HepG2 (cell line): ENCODE results near the gene CCDC83. TPM values are rescaled to one million over a fixed set of nuclear protein-coding genes. Genes with fewer than 3 reads are reported as not detected.
A peak's percentile ranks its signal among the peaks of the same experiment; 100 is the strongest.

ENCODE experiments used
- AGO1 ChIP-seq: fragments of 200-400 bp; formaldehyde crosslinking; IDR thresholded peaks from 2 replicates; pipeline ENCODE4 v1.6.1; 2017; ENCODE audit warnings: mild to moderate bottlenecking, low read depth, low read length, moderate library complexity; ENCODE audit not compliant: poor library complexity, severe bottlenecking
- CBX1 ChIP-seq: IDR thresholded peaks from one replicate; pipeline ENCODE4 v1.6.1; 2016; ENCODE audit warnings: antibody characterized with exemption, low read depth
- CEBPG ChIP-seq: IDR thresholded peaks from 2 replicates; pipeline ENCODE4 v1.6.1; 2016
- CTCF ChIP-seq: sonication (generic); formaldehyde crosslinking; IDR thresholded peaks from 2 replicates; pipeline ENCODE4 v1.5.0; 2020; ENCODE audit warnings: mild to moderate bottlenecking, missing genetic modification reagents, moderate library complexity
- DPF2 ChIP-seq: sonication (generic); formaldehyde crosslinking; IDR thresholded peaks from 2 replicates; pipeline ENCODE4 v1.4.0; 2020; ENCODE audit warnings: mild to moderate bottlenecking, low read depth, missing genetic modification reagents, borderline replicate concordance
- ISL2 ChIP-seq: sonication (generic); formaldehyde crosslinking; IDR thresholded peaks from 2 replicates; pipeline ENCODE4 v1.5.0; 2020; ENCODE audit warnings: missing genetic modification reagents
- MYC ChIP-seq: sonication (generic); formaldehyde crosslinking; IDR thresholded peaks from 2 replicates; pipeline ENCODE4 v1.9.0; 2021; ENCODE audit warnings: missing genetic modification reagents, borderline replicate concordance
- NONO ChIP-seq, 2 experiments: fragments of 450-650 bp in 1 of 2; sonication (generic) in 1 of 2; formaldehyde crosslinking in 1 of 2; IDR thresholded peaks in 1 of 2; conservative IDR thresholded peaks in 1 of 2; 2 replicates each; pipeline versions ENCODE4 v1.6.1 to v1.8.0; 2017 to 2022; ENCODE audit warnings: mild to moderate bottlenecking in 1 of 2, missing genetic modification reagents in 1 of 2, moderate library complexity in 1 of 2
- PHF20 ChIP-seq: sonication (generic); formaldehyde crosslinking; IDR thresholded peaks from 2 replicates; pipeline ENCODE4 v1.5.0; 2020; ENCODE audit warnings: mild to moderate bottlenecking, missing genetic modification reagents
- RCOR2 ChIP-seq: IDR thresholded peaks from 2 replicates; pipeline ENCODE4 v1.6.1; 2016; ENCODE audit warnings: missing biosample characterization, missing genetic modification reagents
- SATB2 ChIP-seq: sonication (generic); formaldehyde crosslinking; IDR thresholded peaks from 2 replicates; pipeline ENCODE4 v1.5.0; 2020; ENCODE audit warnings: missing genetic modification reagents
- SNAPC2 ChIP-seq: sonication (generic); formaldehyde crosslinking; IDR thresholded peaks from 2 replicates; pipeline ENCODE4 v1.8.1; 2022; ENCODE audit warnings: mild to moderate bottlenecking, missing genetic modification reagents
- TARDBP ChIP-seq: sonication (generic); formaldehyde crosslinking; IDR thresholded peaks from 2 replicates; pipeline ENCODE4 v1.8.0; 2022; ENCODE audit warnings: mild to moderate bottlenecking, missing genetic modification reagents
- TGIF2 ChIP-seq: IDR thresholded peaks from 2 replicates; pipeline ENCODE4 v1.6.1; 2016; ENCODE audit warnings: control low read depth, missing compliant biosample characterization
- ZNF232 ChIP-seq: sonication (generic); formaldehyde crosslinking; IDR thresholded peaks from 2 replicates; pipeline ENCODE4 v1.4.0; 2020; ENCODE audit warnings: missing genetic modification reagents, borderline replicate concordance
- ZNF430 ChIP-seq: sonication (generic); formaldehyde crosslinking; IDR thresholded peaks from 2 replicates; pipeline ENCODE4 v1.9.0; 2021; ENCODE audit warnings: mild to moderate bottlenecking, missing genetic modification reagents
- ZNF775 ChIP-seq: sonication (generic); formaldehyde crosslinking; IDR thresholded peaks from 2 replicates; pipeline ENCODE4 v1.4.0; 2020; ENCODE audit warnings: missing genetic modification reagents, mild to moderate bottlenecking, moderate library complexity, borderline replicate concordance
- ZNF891 ChIP-seq: sonication (generic); formaldehyde crosslinking; IDR thresholded peaks from 2 replicates; pipeline ENCODE4 v1.5.0; 2020; ENCODE audit warnings: mild to moderate bottlenecking, missing genetic modification reagents
- polyA plus RNA-seq, 8 experiments: library from polyadenylated mRNA; depleted of rRNA in 3 of 8; stranded (reverse) in 7 of 8; unstranded in 1 of 8; fragments of >200 nt; fragmentation: Illumina TruSeq in 4 of 8; extraction: Trizol in 4 of 8; gene quantifications; 2 replicates each; pipeline versions ENCODE4 v1.2.1 to v1.2.3, GENCODE V29; 2011 to 2016; ENCODE audit warnings: low read depth in 4 of 8, missing spikeins in 1 of 8, mixed read lengths in 1 of 8; ENCODE audit not compliant: insufficient read depth in 1 of 8
- total RNA-seq, 5 experiments: library from RNA; depleted of rRNA; stranded (reverse); fragments of >200 nt; fragmentation: Illumina TruSeq; extraction: Trizol; gene quantifications; 2 replicates each; pipeline ENCODE4 v1.2.3, GENCODE V29; 2016; ENCODE audit warnings: low read depth in 1 of 5
- TF ChIP-seq, protein P1 (sequence below): sonication (generic); formaldehyde crosslinking; IDR thresholded peaks from 2 replicates; pipeline ENCODE4 v1.5.1; 2020; ENCODE audit warnings: mild to moderate bottlenecking, moderate library complexity, missing genetic modification reagents
- TF ChIP-seq, protein P2 (sequence below): sonication (generic); formaldehyde crosslinking; IDR thresholded peaks from 2 replicates; pipeline ENCODE4 v1.5.1; 2020; ENCODE audit warnings: missing genetic modification reagents, mild to moderate bottlenecking, borderline replicate concordance
- TF ChIP-seq, protein P3 (sequence below): sonication (generic); formaldehyde crosslinking; IDR thresholded peaks from 2 replicates; pipeline ENCODE4 v1.8.1; 2023; ENCODE audit warnings: mild to moderate bottlenecking, missing genetic modification reagents, borderline replicate concordance
- TF ChIP-seq, protein P4 (sequence below): sonication (generic); formaldehyde crosslinking; IDR thresholded peaks from 2 replicates; pipeline ENCODE4 v1.5.1; 2020; ENCODE audit warnings: missing genetic modification reagents, mild to moderate bottlenecking, borderline replicate concordance

CCDC83 gene
- total and polyA plus RNA-seq, 2 of the 13 experiments (the other 11 are each of a cell fraction or from before 2014, with no cell fraction given), result not detected

- TF ChIP-seq ZNF775 (CRISPR knock-in tag) (no peak), DPF2 (CRISPR knock-in tag) (0 out of 2 replicates have a peak, but pooled peaks have one; percentile 80), AGO1 (no peak), NONO (IDR thresholded peaks at IDR 0.05) (no peak), NONO (CRISPR knock-in tag; conservative IDR thresholded peaks at IDR 0.05) (peak; percentile 48; the same call in 1 of the 2 replicates), SNAPC2 (no peak), ZNF232 (CRISPR knock-in tag) (no peak), MYC (CRISPR knock-in tag) (0 out of 2 replicates have a peak, but pooled peaks have one; percentile 30), CEBPG (CRISPR knock-in tag) (peak; percentile 56), ZNF430 (CRISPR knock-in tag) (no peak), CTCF (CRISPR knock-in tag) (no peak), RCOR2 (CRISPR knock-in tag) (peak; percentile 76; the same call in 1 of the 2 replicates), ZNF891 (CRISPR knock-in tag) (no peak), TGIF2 (CRISPR knock-in tag) (peak; percentile 51; the same call in 1 of the 2 replicates), SATB2 (CRISPR knock-in tag) (no peak; the same call in 1 of the 2 replicates), TARDBP (CRISPR knock-in tag) (peak; percentile 61; the same call in 1 of the 2 replicates), ISL2 (peak; percentile 97), CBX1 (no peak), PHF20 (CRISPR knock-in tag) (no peak)
- TF ChIP-seq, protein P1, sequence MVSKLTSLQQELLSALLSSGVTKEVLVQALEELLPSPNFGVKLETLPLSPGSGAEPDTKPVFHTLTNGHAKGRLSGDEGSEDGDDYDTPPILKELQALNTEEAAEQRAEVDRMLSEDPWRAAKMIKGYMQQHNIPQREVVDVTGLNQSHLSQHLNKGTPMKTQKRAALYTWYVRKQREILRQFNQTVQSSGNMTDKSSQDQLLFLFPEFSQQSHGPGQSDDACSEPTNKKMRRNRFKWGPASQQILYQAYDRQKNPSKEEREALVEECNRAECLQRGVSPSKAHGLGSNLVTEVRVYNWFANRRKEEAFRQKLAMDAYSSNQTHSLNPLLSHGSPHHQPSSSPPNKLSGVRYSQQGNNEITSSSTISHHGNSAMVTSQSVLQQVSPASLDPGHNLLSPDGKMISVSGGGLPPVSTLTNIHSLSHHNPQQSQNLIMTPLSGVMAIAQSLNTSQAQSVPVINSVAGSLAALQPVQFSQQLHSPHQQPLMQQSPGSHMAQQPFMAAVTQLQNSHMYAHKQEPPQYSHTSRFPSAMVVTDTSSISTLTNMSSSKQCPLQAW, result peak; percentile 89; the same call in 1 of the 2 replicates
- TF ChIP-seq, protein P2, sequence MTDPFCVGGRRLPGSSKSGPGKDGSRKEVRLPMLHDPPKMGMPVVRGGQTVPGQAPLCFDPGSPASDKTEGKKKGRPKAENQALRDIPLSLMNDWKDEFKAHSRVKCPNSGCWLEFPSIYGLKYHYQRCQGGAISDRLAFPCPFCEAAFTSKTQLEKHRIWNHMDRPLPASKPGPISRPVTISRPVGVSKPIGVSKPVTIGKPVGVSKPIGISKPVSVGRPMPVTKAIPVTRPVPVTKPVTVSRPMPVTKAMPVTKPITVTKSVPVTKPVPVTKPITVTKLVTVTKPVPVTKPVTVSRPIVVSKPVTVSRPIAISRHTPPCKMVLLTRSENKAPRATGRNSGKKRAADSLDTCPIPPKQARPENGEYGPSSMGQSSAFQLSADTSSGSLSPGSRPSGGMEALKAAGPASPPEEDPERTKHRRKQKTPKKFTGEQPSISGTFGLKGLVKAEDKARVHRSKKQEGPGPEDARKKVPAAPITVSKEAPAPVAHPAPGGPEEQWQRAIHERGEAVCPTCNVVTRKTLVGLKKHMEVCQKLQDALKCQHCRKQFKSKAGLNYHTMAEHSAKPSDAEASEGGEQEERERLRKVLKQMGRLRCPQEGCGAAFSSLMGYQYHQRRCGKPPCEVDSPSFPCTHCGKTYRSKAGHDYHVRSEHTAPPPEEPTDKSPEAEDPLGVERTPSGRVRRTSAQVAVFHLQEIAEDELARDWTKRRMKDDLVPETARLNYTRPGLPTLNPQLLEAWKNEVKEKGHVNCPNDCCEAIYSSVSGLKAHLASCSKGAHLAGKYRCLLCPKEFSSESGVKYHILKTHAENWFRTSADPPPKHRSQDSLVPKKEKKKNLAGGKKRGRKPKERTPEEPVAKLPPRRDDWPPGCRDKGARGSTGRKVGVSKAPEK (CRISPR knock-in tag), result no peak
- TF ChIP-seq, protein P3, sequence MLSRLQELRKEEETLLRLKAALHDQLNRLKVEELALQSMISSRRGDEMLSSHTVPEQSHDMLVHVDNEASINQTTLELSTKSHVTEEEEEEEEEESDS (CRISPR knock-in tag), result no peak
- TF ChIP-seq, protein P4, sequence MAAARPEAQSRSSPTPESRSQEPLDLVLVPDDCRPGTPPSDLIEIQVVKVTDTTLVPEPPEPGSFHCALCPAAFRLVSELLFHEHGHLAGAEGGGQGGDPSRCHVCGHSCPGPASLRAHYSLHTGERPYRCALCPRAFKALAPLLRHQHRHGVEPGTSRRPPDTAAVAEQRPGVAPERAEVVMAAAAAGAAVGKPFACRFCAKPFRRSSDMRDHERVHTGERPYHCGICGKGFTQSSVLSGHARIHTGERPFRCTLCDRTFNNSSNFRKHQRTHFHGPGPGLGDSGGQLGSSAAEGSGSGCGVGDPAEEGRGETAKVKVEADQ, result no peak
Measured at GRCh38 chr11:85930879-85931366, 75.7 kb downstream of the CCDC83 start (continued).
